Mammary epithelial cell (primary cell): ENCODE results near the gene MAP4K3.

Source experiments
- EZH2 ChIP-seq: IDR thresholded peaks from 2 replicates; pipeline ENCODE4 v1.6.1; 2012; ENCODE audit warnings: low read length, inconsistent platforms, borderline replicate concordance
- TF ChIP-seq, protein P1 (sequence below), 2 donors: IDR thresholded peaks in 1 of 2; conservative IDR thresholded peaks in 1 of 2; 2 replicates each; pipeline ENCODE4 v1.5.1; 2011 to 2012; ENCODE audit warnings: inconsistent platforms in 2 of 2, low read length in 2 of 2, mild to moderate bottlenecking in 2 of 2, control low read depth in 1 of 2, low read depth in 1 of 2; ENCODE audit not compliant: insufficient read depth in 1 of 2; ENCODE audit errors: extremely low read depth in 1 of 2

- TF ChIP-seq, protein P1, sequence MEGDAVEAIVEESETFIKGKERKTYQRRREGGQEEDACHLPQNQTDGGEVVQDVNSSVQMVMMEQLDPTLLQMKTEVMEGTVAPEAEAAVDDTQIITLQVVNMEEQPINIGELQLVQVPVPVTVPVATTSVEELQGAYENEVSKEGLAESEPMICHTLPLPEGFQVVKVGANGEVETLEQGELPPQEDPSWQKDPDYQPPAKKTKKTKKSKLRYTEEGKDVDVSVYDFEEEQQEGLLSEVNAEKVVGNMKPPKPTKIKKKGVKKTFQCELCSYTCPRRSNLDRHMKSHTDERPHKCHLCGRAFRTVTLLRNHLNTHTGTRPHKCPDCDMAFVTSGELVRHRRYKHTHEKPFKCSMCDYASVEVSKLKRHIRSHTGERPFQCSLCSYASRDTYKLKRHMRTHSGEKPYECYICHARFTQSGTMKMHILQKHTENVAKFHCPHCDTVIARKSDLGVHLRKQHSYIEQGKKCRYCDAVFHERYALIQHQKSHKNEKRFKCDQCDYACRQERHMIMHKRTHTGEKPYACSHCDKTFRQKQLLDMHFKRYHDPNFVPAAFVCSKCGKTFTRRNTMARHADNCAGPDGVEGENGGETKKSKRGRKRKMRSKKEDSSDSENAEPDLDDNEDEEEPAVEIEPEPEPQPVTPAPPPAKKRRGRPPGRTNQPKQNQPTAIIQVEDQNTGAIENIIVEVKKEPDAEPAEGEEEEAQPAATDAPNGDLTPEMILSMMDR (conservative IDR thresholded peaks at IDR 0.05 in 1 of 2, IDR thresholded peaks at IDR 0.05 in 1 of 2; ENCODE audit: extremely low read depth in 1 of 2, insufficient read depth in 1 of 2, low read depth in 1 of 2, low read length in 2 of 2): no peak
- no peak for TF ChIP-seq EZH2
Observed at GRCh38 chr2:39225567-39225966, 211.5 kb downstream of the MAP4K3 start.
